SW480 (cell line): ENCODE data around the gene BTNL9.
A peak's percentile ranks its signal among the peaks of the same experiment; 100 is the strongest.
"Not testable (repeated sequence)": the region's sequence is repeated elsewhere in the genome, so short reads cannot be mapped to it uniquely, and the experiment has no call there.

Experiments
- DNase-seq: peaks from one replicate; pipeline ENCODE4 v3.0.0-alpha.2; 2016; ENCODE audit warnings: low spot score

Gene BTNL9

GRCh38 chr5:181062631-181063030 is 22.6 kb downstream of the BTNL9 start:
- no peak for DNase-seq

- no peak for DNase-seq
These were observed 23.4 kb downstream of the BTNL9 start for GRCh38 chr5:181063514-181063913.

GRCh38 chr5:181064987-181065386 is 24.9 kb downstream of the BTNL9 start:
- DNase-seq: no peak

- DNase-seq: no peak
These were observed 29.9 kb downstream of the BTNL9 start for GRCh38 chr5:181069767-181070491.

GRCh38 chr5:181070523-181070922 is 30.5 kb downstream of the BTNL9 start:
- no peak for DNase-seq

GRCh38 chr5:181071257-181071656 is 31.2 kb downstream of the BTNL9 start:
- no peak for DNase-seq

GRCh38 chr5:181076920-181077319 is 36.9 kb downstream of the BTNL9 start:
- DNase-seq: no peak

GRCh38 chr5:181081989-181082388 is 41.9 kb downstream of the BTNL9 start:
- no peak for DNase-seq

GRCh38 chr5:181084621-181085195 is 44.6 kb downstream of the BTNL9 start:
- DNase-seq: no peak

- peak; percentile 42 for DNase-seq
These were observed 46.2 kb downstream of the BTNL9 start for GRCh38 chr5:181086026-181086883.

GRCh38 chr5:181086884-181087205 is 46.8 kb downstream of the BTNL9 start:
- DNase-seq: no peak

GRCh38 chr5:181087309-181087708 is 47.2 kb downstream of the BTNL9 start:
- DNase-seq: no peak

- DNase-seq: peak; percentile 31
These were observed 48.2 kb downstream of the BTNL9 start for GRCh38 chr5:181088289-181088688.

- no peak for DNase-seq
These were observed 52.4 kb downstream of the BTNL9 start for GRCh38 chr5:181092428-181092827.

GRCh38 chr5:181095162-181095561 is 55.1 kb downstream of the BTNL9 start:
- not testable (repeated sequence) for DNase-seq

- DNase-seq: not testable (repeated sequence)
These were observed 56.8 kb downstream of the BTNL9 start for GRCh38 chr5:181096721-181097382.

- DNase-seq: not testable (repeated sequence)
These were observed 57.3 kb downstream of the BTNL9 start for GRCh38 chr5:181097383-181097753.

GRCh38 chr5:181097759-181098491 is 57.9 kb downstream of the BTNL9 start:
- DNase-seq: not testable (repeated sequence)

GRCh38 chr5:181098762-181099601 is 58.9 kb downstream of the BTNL9 start:
- no peak for DNase-seq

- no peak for DNase-seq
These were observed 59.6 kb downstream of the BTNL9 start for GRCh38 chr5:181099602-181100086.
